Measurements from ENCODE around the gene TTLL9. TPM values are rescaled to one million over a fixed set of nuclear protein-coding genes. Genes with fewer than 3 reads are reported as not detected.

The TTLL9 gene
- total RNA-seq, 4 donors from 2014 or later, result 0.47 to 1.7 TPM; not detected in 2

GRCh38 chr20:31937820-31938219 is 67.4 kb downstream of the TTLL9 start:
- Histone ChIP-seq H3K4me3 (no peak overlapping the region), H3K36me3 (no peaks in the 10 kb centered on the region), H3K9me3 (no peaks in the 10 kb centered on the region), H3K27me3 (no peaks in the 10 kb centered on the region), H3K27ac (no peak overlapping the region), H3K4me1 (no peaks in the 10 kb centered on the region)
- no peak for DNase-seq
- TF ChIP-seq CTCF (IDR thresholded peaks at IDR 0.05) (no peak), POLR2A (IDR thresholded peaks at IDR 0.05) (no peak)

DNA sequence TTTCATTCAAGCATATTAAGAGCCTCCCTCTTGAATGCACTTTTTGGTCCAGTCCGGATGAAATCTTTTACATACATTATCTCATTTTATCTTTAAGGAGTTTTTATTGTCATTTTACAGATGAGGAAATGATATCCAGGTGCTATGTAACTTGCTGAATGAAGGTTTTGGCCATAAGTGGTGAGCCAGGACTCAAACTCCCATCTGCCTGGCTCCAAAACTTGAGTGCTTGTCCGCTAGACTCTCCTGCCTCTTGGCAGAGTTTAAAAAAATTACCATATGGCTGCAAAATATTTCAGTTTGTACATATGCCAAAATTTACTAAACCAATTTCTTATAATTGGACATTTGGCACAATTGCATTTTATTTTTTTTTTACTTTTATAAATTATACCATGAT is 69.2 kb downstream of the TTLL9 start:
- H3K27ac ChIP-seq, result no peak overlapping the region
- no peak overlapping the region for H3K4me3 ChIP-seq
- peaks cover 0 to 7% (median 0%) of the 10 kb centered on the region in 3 donors for H3K36me3 ChIP-seq
- DNase-seq, result no peak
- TF ChIP-seq POLR2A (IDR thresholded peaks at IDR 0.05) (no peak), CTCF (IDR thresholded peaks at IDR 0.05) (no peak)
- H3K4me1 ChIP-seq, result no peaks in the 10 kb centered on the region
- H3K27me3 ChIP-seq, result no peaks in the 10 kb centered on the region
- no peaks in the 10 kb centered on the region for H3K9me3 ChIP-seq

DNA sequence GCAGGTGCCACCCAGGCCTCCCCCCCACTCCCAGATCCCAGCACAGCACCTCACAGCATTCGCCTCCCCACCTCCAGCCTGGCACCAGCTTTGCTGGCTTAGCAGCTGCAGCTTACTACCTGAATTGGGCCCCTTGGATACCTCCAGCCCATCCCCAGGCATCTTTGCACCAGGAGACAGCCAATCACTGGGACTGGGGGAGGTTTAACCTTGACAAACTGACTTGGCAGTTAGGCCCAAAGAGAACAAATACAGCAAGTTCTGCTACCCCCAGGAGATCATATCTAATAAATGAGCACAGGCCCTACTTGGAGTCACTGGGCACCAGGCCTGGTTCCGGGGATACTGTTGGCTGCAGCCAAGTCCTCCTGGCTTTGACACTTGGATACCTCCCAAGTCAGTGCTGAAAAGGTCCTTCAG is 72.6 kb downstream of the TTLL9 start:
- Histone ChIP-seq H3K27ac (no peak overlapping the region), H3K36me3 (peaks cover 0 to 41% (median 0%) of the 10 kb centered on the region in 3 donors), H3K4me3 (no peak overlapping the region), H3K4me1 (no peaks in the 10 kb centered on the region), H3K27me3 (no peaks in the 10 kb centered on the region), H3K9me3 (no peaks in the 10 kb centered on the region)
- TF ChIP-seq POLR2A (IDR thresholded peaks at IDR 0.05) (no peak), CTCF (IDR thresholded peaks at IDR 0.05) (no peak)
- DNase-seq, result no peak

- Histone ChIP-seq H3K4me1 (peaks cover 0 to 4% (median 0%) of the 10 kb centered on the region in 4 donors), H3K27ac (no peak overlapping the region), H3K4me3 (no peak overlapping the region), H3K9me3 (no peaks in the 10 kb centered on the region), H3K36me3 (peaks cover 0 to 59% (median 0%) of the 10 kb centered on the region in 3 donors), H3K27me3 (no peaks in the 10 kb centered on the region)
- no peak for TF ChIP-seq POLR2A (IDR thresholded peaks at IDR 0.05)
- no peak for TF ChIP-seq CTCF (IDR thresholded peaks at IDR 0.05)
- DNase-seq, result no peak
These were observed 74.9 kb downstream of the TTLL9 start for GRCh38 chr20:31945319-31945718.

GRCh38 chr20:31945785-31946184 is 75.4 kb downstream of the TTLL9 start:
- Histone ChIP-seq H3K36me3 (peaks cover 0 to 59% (median 0%) of the 10 kb centered on the region in 3 donors), H3K4me3 (no peak overlapping the region), H3K27me3 (no peaks in the 10 kb centered on the region), H3K4me1 (peaks cover 0 to 9% (median 0%) of the 10 kb centered on the region in 4 donors), H3K27ac (no peak overlapping the region), H3K9me3 (no peaks in the 10 kb centered on the region)
- DNase-seq, result no peak
- TF ChIP-seq CTCF (IDR thresholded peaks at IDR 0.05), result no peak
- no peak for TF ChIP-seq POLR2A (IDR thresholded peaks at IDR 0.05)

GRCh38 chr20:31948008-31948407 is 77.6 kb downstream of the TTLL9 start:
- Histone ChIP-seq H3K27me3 (no peaks in the 10 kb centered on the region), H3K4me1 (peaks cover 0 to 14% (median 0%) of the 10 kb centered on the region in 4 donors), H3K27ac (no peak overlapping the region), H3K9me3 (no peaks in the 10 kb centered on the region), H3K36me3 (peaks cover 0 to 59% (median 0%) of the 10 kb centered on the region in 3 donors), H3K4me3 (no peak overlapping the region)
- DNase-seq, result no peak
- TF ChIP-seq POLR2A (IDR thresholded peaks at IDR 0.05), result no peak
- TF ChIP-seq CTCF (IDR thresholded peaks at IDR 0.05), result no peak
